Heart left ventricle (tissue), 13 donors: ENCODE data around the gene SH3RF2.

Experiments
- CTCF ChIP-seq, 12 donors: fragments of 200-600 bp; sonication (generic) in 4 of 12; IDR thresholded peaks; one replicate each; pipeline versions ENCODE4 v1.5.0 to v1.8.0; 2018 to 2022; ENCODE audit warnings: antibody characterized with exemption in 12 of 12, mild to moderate bottlenecking in 5 of 12
- POLR2A ChIP-seq, 2 donors: fragments of 450-650 bp; IDR thresholded peaks; one replicate each; pipeline ENCODE4 v1.6.1; 2017; ENCODE audit warnings: antibody characterized with exemption in 2 of 2, mild to moderate bottlenecking in 2 of 2, moderate library complexity in 2 of 2
- donor health status: ischemic (EF 13 %, LVEDD 7.1; RV severe dilation, severe dysfunction).
- donor health status: DM: no; HTN: yes; CAD: no.
- donor health status: DM: no; HTN: no; CAD: no.
- donor health status: ischemic (EF 25% LVEDD 6.9; RV normal size, moderate dysfunction).
- donor health status: ischemic (EF 25% LVEDD 5.7; RV mildly dilated, moderate dysfunction).
- donor health status: ischemic (EF 35%, LVEDD 5.7; RV mildly dilated, moderate dysfunction).
- donor health status: nonischemic (EF 11% LVEDD 7.7; RV severe dilation, severe dysfunction).
- donor health status: DM: yes; HTN: yes; CAD: no.
- donor health status: PGD.
- donor health status: ischemic (EF 29% LVEDD 5.4; RV normal size, mild dysfunction).
- donor health status: nonischemic (EF 23%, LVEDD 6.1; RV moderate dilation, normal function).

- no peak for TF ChIP-seq CTCF (IDR thresholded peaks at IDR 0.05)
- no peak for TF ChIP-seq POLR2A (IDR thresholded peaks at IDR 0.05)
These were observed 72.6 kb downstream of the SH3RF2 start for GRCh38 chr5:146009020-146009419.
